ENCODE measurements around the gene MAD1L1.

Gene MAD1L1

DNA sequence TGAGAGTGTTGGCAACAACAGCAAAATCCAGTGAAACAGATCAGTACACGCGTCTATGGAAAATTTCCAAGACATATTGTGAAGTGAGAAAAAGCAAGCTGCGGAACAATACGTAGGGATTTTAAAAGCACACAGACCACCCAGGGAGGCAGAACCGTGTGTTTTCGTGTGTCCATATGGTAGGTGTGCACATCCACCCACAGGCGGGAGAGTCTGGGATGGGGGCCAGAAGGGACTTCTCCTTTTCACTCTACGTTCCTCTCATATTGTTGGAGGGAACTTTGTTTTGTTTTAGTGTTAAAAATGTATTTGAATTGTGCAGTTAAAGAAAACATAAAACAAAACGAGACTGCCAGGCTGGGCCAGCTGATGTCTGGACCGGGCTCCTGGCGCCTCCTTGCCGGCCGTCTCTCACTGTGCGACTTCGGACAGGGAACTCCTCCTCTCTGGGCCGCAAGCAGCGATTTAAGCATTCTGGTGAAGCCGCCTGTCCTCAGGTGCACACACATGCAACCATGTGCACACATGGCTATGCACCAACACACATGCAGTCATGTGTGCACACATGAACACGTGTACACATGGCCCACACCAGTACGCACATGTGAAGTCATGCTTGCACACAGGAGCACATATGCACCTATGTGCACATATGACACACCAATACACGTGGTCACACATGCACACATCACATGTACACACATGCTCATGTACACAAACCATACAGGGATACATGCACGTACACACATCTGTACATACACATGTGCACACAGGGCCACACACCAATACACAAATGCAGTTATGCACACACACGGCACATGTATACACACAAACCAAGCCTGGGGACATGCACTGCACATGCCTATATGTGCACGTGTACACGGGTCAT lies 421.5 kb downstream of the MAD1L1 start:
- in situ Hi-C loops (cut with HindIII; ENCODE audit: low sequenced_read_pairs): no loop called here

- in situ Hi-C loops (cut with HindIII; ENCODE audit: low sequenced_read_pairs): no loop called here
These were observed 422.2 kb downstream of the MAD1L1 start for GRCh38 chr7:1810521-1810920.

- in situ Hi-C loops (cut with HindIII; ENCODE audit: low sequenced_read_pairs): no loop called here
These were observed 423.0 kb downstream of the MAD1L1 start for GRCh38 chr7:1809601-1810258.

GRCh38 chr7:1809070-1809469 lies 423.7 kb downstream of the MAD1L1 start:
- in situ Hi-C loops (cut with HindIII; ENCODE audit: low sequenced_read_pairs): no loop called here

- in situ Hi-C loops (cut with HindIII; ENCODE audit: low sequenced_read_pairs): no loop called here
These were observed 424.7 kb downstream of the MAD1L1 start for GRCh38 chr7:1807821-1808600.

DNA sequence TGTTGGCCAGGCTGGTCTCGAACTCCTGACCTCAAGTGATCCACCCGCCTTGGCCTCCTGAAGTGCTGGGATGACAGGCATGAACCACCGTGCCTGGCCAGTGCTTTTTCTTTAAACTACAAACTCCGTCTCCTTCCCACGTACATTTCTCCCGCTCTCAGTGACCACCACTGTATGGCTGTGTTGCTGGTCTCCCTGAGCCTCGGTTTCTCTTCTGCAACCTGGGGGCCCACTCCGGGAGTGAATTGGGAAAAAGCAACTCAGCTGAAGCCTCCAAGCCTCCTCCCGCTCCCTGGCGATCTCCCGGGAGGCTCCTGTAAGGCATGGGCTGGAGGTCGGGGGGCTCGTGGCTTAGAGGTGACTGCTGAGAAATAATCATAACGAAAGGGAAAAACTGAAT lies 426.4 kb downstream of the MAD1L1 start:
- in situ Hi-C loops (cut with HindIII; ENCODE audit: low sequenced_read_pairs): no loop called here

DNA sequence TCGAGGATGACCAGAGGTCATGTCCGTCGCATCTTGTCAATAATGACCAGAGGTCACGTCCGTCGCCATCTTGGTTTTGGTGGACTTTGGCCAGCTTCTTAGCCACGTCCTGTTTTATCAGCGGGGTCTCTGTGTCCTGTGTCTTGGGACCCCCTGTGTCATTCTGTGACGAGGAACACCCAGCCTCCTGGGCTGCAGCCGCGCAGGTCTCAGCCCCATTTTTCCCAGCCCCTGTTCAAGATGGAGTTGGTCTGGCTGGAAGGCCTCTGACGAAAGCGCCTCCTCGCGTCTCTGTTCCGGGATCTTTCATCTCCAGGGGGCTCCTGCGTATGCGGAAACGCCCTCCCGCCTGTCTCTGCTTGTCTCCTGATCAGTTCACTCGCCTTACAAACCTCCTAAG lies 428.4 kb downstream of the MAD1L1 start:
- in situ Hi-C loops (cut with HindIII; ENCODE audit: low sequenced_read_pairs): no loop called here

GRCh38 chr7:1802899-1803298 lies 429.8 kb downstream of the MAD1L1 start:
- in situ Hi-C loops (cut with HindIII; ENCODE audit: low sequenced_read_pairs): no loop called here

DNA sequence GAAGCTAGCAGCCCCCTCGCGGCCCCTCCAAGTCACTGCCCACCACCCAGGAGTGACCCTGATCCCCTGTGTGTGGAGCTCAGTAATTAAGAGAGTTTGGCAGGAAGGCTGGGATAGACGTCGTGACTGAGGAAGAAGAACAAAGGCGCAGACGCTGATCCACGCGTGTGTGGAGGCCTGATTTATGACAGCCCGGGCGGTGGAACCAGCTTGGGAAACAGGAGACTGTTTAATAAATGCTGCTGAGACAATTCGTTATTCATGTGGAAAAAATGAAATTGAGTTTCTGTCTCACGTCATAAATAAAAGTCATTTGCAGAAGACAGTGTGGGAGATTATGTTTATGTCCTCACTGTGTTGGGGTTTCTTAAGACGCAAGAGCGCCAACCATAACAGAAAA lies 431.8 kb downstream of the MAD1L1 start:
- in situ Hi-C loops (cut with HindIII; ENCODE audit: low sequenced_read_pairs): no loop called here

DNA sequence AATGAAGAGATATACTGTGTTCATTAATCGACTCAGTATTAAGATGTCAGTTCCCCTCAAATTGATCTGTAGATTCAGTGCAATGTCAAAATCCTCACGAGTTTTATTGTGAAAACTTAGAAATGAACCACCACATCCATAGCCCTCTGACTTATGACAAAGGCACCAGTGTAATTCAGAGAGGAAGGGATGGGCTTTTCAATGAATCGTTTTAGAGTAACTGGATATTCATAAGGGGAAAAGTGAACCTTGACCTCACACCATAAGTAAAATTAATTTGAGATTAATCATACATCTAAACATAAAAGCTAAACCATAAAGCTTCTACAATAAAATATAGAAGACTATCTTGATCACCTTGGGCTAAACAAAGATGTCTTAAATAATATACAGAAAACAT lies 434.6 kb downstream of the MAD1L1 start:
- in situ Hi-C loops (cut with HindIII; ENCODE audit: low sequenced_read_pairs): no loop called here

- in situ Hi-C loops (cut with HindIII; ENCODE audit: low sequenced_read_pairs): no loop called here
These were observed 437.7 kb downstream of the MAD1L1 start for GRCh38 chr7:1794888-1795542.

DNA sequence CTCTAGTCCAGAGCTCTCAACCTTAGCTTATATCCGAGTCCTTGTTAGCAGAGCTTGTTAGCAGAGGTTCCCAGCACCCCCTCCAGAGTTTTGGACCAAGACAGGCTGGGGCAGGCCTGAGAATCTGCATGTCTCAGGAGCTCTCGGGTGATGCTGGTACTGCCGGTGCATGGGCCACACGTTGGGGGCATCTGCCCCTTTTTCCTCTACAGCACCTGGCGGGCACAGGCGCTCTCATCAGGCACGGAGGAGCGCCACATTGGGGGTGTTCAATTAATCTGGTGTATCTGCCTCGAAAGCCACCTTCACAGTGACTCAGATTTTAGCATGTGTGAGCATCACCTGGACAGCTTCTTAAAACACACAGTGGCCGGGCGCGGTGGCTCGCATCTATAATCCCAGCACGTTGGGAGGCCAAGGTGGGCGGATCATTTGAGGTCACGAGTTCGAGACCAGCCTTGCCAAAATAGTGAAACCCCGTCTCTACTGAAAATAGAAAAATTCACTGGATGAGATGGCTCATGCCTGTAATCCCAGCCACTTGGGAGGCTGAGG lies 445.0 kb downstream of the MAD1L1 start:
- in situ Hi-C loops (cut with HindIII; ENCODE audit: low sequenced_read_pairs): no loop called here

GRCh38 chr7:1787241-1787640 lies 445.5 kb downstream of the MAD1L1 start:
- in situ Hi-C loops (cut with HindIII; ENCODE audit: low sequenced_read_pairs): no loop called here

- in situ Hi-C loops (cut with HindIII; ENCODE audit: low sequenced_read_pairs): no loop called here
These were observed 446.9 kb downstream of the MAD1L1 start for GRCh38 chr7:1785839-1786238.

- in situ Hi-C loops (cut with HindIII; ENCODE audit: low sequenced_read_pairs): no loop called here
These were observed 451.4 kb downstream of the MAD1L1 start for GRCh38 chr7:1781369-1781768.

DNA sequence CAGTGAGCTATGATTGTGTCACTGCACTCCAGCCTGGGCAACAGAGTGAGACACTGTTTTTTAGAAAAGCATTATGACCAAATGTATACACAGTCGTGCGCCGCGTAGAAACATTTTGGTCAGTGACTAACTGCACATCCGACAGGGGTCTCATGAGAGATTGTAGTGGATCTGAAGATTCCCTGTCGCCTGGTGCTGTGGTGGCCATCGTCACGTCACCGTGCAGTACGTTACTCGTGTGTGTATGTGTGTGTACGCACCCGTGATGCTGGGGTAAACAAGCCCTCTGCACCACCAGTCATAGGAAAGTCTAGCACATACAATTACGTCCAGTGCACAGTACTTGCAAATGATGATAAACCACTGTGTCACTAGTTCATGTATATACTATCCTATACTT lies 453.3 kb downstream of the MAD1L1 start:
- in situ Hi-C loops (cut with HindIII; ENCODE audit: low sequenced_read_pairs): loop anchor here (5.0 to 10.0 kb wide), 2 partner anchors 73 to 75 kb away; no protein-coding TSS in a partner anchor

DNA sequence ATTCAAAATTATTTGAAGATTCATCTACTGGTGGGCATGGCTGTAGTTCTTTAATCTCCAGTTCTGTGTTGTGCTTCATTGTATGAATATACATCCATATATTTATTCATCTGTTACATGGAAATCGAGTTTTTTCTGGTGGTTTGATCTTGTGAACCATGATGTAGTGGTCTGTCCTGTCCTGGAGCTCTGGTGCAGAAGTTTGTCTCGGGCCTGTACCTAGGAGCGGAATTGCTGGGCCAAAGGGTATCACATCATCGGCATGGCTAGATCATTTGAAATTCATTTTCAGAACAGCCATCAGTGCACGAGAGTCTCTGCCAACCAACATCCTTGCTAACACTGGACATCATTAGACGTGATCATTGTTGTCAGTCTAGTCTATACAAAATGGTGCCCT lies 455.6 kb downstream of the MAD1L1 start:
- in situ Hi-C loops (cut with HindIII; ENCODE audit: low sequenced_read_pairs): loop anchor here (5.0 to 10.0 kb wide), 2 partner anchors 72 to 75 kb away; no protein-coding TSS in a partner anchor

DNA sequence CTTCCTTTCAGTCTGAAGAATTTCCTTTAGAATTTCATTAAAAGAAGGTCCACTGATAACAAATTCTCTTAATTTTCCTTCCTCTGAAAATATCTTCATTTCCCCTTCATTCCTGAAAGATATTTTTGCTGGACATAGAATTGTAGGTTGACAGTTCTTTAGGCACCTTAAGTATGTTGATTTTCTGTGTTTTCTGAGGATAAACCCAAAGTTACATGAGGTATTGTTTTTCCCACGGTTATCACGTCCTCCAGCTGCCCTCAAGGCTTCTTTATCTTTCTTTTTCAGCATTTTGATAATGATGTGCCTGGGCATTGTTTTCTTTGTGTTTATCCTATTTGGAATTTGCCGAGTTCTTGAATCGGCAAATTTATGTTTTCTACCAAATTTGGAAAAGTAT lies 457.4 kb downstream of the MAD1L1 start:
- in situ Hi-C loops (cut with HindIII; ENCODE audit: low sequenced_read_pairs): loop anchor here (5.0 to 10.0 kb wide), 2 partner anchors 71 to 77 kb away; no protein-coding TSS in a partner anchor

- in situ Hi-C loops (cut with HindIII; ENCODE audit: low sequenced_read_pairs): loop anchor here (10.0 kb wide), 1 partner anchor 66 kb away; no protein-coding TSS in a partner anchor
These were observed 462.4 kb downstream of the MAD1L1 start for GRCh38 chr7:1770331-1770730.
